HUES6 (cell line): Measurements from ENCODE around the gene SLC25A29.
"Not testable (repeated sequence)": the region's sequence is repeated elsewhere in the genome, so short reads cannot be mapped to it uniquely, and the experiment has no call there.

Experiments
- H3K27ac ChIP-seq: 2 replicates; pipeline ENCODE4 v1.7.0; 2013; ENCODE audit warnings: low read depth, mild to moderate bottlenecking, low read length, inconsistent platforms
- H3K27me3 ChIP-seq: 2 replicates; pipeline ENCODE4 v1.6.1; 2013; ENCODE audit warnings: low read length; ENCODE audit not compliant: control insufficient read depth, insufficient read depth
- H3K36me3 ChIP-seq: 2 replicates; pipeline ENCODE4 v1.6.1; 2013; ENCODE audit warnings: low read length; ENCODE audit not compliant: control insufficient read depth, insufficient read depth
- H3K4me1 ChIP-seq: 2 replicates; pipeline ENCODE4 v1.6.1; 2013; ENCODE audit warnings: low read length; ENCODE audit not compliant: control insufficient read depth, insufficient read depth
- H3K4me3 ChIP-seq: 2 replicates; pipeline ENCODE4 v1.5.1; 2013; ENCODE audit warnings: low read depth, low read length
- H3K9ac ChIP-seq: one replicate; pipeline ENCODE4 v1.6.1; 2013; ENCODE audit warnings: mild to moderate bottlenecking, low read length
- H3K9me3 ChIP-seq: 2 replicates; pipeline ENCODE4 v1.6.1; 2013; ENCODE audit warnings: low read depth, low read length; ENCODE audit not compliant: control insufficient read depth, insufficient read depth

SLC25A29 gene

GRCh38 chr14:100297320-100298300 lies 8.6 kb downstream of the SLC25A29 start:
- Histone ChIP-seq H3K4me1 (no peaks in the 10 kb centered on the region), H3K9me3 (no peaks in the 10 kb centered on the region), H3K9ac (no peak overlapping the region), H3K36me3 (peaks cover 52% of the 10 kb centered on the region), H3K27ac (no peak overlapping the region), H3K27me3 (no peaks in the 10 kb centered on the region), H3K4me3 (no peak overlapping the region)

GRCh38 chr14:100296729-100297128 lies 9.5 kb downstream of the SLC25A29 start:
- not testable (repeated sequence) for H3K27ac ChIP-seq, H3K4me3 ChIP-seq, H3K4me1 ChIP-seq, H3K27me3 ChIP-seq, H3K9ac ChIP-seq, H3K9me3 ChIP-seq
- peaks cover 61% of the 10 kb centered on the region for H3K36me3 ChIP-seq

GRCh38 chr14:100296106-100296651 lies 10.1 kb downstream of the SLC25A29 start:
- H3K27me3 ChIP-seq: no peaks in the 10 kb centered on the region
- no peak overlapping the region for H3K4me3 ChIP-seq
- H3K9ac ChIP-seq: no peak overlapping the region
- H3K36me3 ChIP-seq: peaks cover 67% of the 10 kb centered on the region
- H3K4me1 ChIP-seq: no peaks in the 10 kb centered on the region
- no peak overlapping the region for H3K27ac ChIP-seq
- no peaks in the 10 kb centered on the region for H3K9me3 ChIP-seq

- Histone ChIP-seq H3K27ac (no peak overlapping the region), H3K36me3 (peaks cover 73% of the 10 kb centered on the region), H3K9ac (no peak overlapping the region), H3K27me3 (no peaks in the 10 kb centered on the region), H3K4me1 (no peaks in the 10 kb centered on the region; the same call in 1 of the 2 replicates), H3K9me3 (no peaks in the 10 kb centered on the region), H3K4me3 (no peak overlapping the region)
These were observed 10.7 kb downstream of the SLC25A29 start for GRCh38 chr14:100295376-100296105.

- peaks cover 77% of the 10 kb centered on the region for H3K36me3 ChIP-seq
These were observed 11.3 kb downstream of the SLC25A29 start for GRCh38 chr14:100294963-100295330.

GRCh38 chr14:100294213-100294962 lies 11.9 kb downstream of the SLC25A29 start:
- no peaks in the 10 kb centered on the region; the same call in 1 of the 2 replicates for H3K4me1 ChIP-seq
- H3K4me3 ChIP-seq: no peak overlapping the region
- H3K27me3 ChIP-seq: no peaks in the 10 kb centered on the region
- no peaks in the 10 kb centered on the region for H3K9me3 ChIP-seq
- peaks cover 76% of the 10 kb centered on the region for H3K36me3 ChIP-seq
- no peak overlapping the region for H3K9ac ChIP-seq
- no peak overlapping the region for H3K27ac ChIP-seq

More at GRCh38 chr14:100294963-100295330, 11.3 kb downstream of the SLC25A29 start:
- H3K9me3 ChIP-seq: no peaks in the 10 kb centered on the region
- H3K4me1 ChIP-seq: no peaks in the 10 kb centered on the region; the same call in 1 of the 2 replicates
- no peak overlapping the region for H3K27ac ChIP-seq
- H3K9ac ChIP-seq: no peak overlapping the region
- no peak overlapping the region for H3K4me3 ChIP-seq
- H3K27me3 ChIP-seq: no peaks in the 10 kb centered on the region

GRCh38 chr14:100293497-100294212 lies 12.6 kb downstream of the SLC25A29 start:
- Histone ChIP-seq H3K9ac (no peak overlapping the region), H3K9me3 (no peaks in the 10 kb centered on the region), H3K27me3 (no peaks in the 10 kb centered on the region), H3K4me1 (no peaks in the 10 kb centered on the region; the same call in 1 of the 2 replicates), H3K27ac (no peak overlapping the region), H3K36me3 (peaks cover 76% of the 10 kb centered on the region), H3K4me3 (no peak overlapping the region)

GRCh38 chr14:100292776-100293461 lies 13.3 kb downstream of the SLC25A29 start:
- H3K36me3 ChIP-seq: peaks cover 70% of the 10 kb centered on the region
- H3K4me3 ChIP-seq: no peak overlapping the region
- no peaks in the 10 kb centered on the region for H3K27me3 ChIP-seq
- H3K9ac ChIP-seq: no peak overlapping the region
- H3K27ac ChIP-seq: no peak overlapping the region
- H3K9me3 ChIP-seq: no peaks in the 10 kb centered on the region
- no peaks in the 10 kb centered on the region; the same call in 1 of the 2 replicates for H3K4me1 ChIP-seq

- Histone ChIP-seq H3K36me3 (peaks cover 66% of the 10 kb centered on the region), H3K27me3 (no peaks in the 10 kb centered on the region), H3K4me3 (no peak overlapping the region), H3K9me3 (no peaks in the 10 kb centered on the region), H3K9ac (no peak overlapping the region), H3K4me1 (no peaks in the 10 kb centered on the region; the same call in 1 of the 2 replicates), H3K27ac (no peak overlapping the region)
These were observed 13.9 kb downstream of the SLC25A29 start for GRCh38 chr14:100292301-100292775.
